Gastroesophageal sphincter (tissue), 4 donors: ENCODE data around the gene SCYGR8. TPM values are rescaled to one million over a fixed set of nuclear protein-coding genes. Genes with fewer than 3 reads are reported as not detected.
"Not testable (repeated sequence)": the region's sequence is repeated elsewhere in the genome, so short reads cannot be mapped to it uniquely, and the experiment has no call there.

Source experiments
- ATAC-seq: fragments of 150-250 bp; one replicate; pipeline ENCODE4 v1.9.1; 2016; ENCODE audit warnings: mild to moderate bottlenecking, moderate library complexity
- H3K27ac ChIP-seq, 4 donors: fragments of 200-600 bp; sonication (generic) in 3 of 4; 1 replicate in 3 of 4; 2 replicates in 1 of 4; pipeline ENCODE4 v1.5.1; 2016 to 2019
- H3K27me3 ChIP-seq: fragments of 200-600 bp; sonication (generic); one replicate; pipeline ENCODE4 v1.5.1; 2019
- H3K36me3 ChIP-seq, 2 donors: fragments of 200-600 bp; sonication (generic); one replicate each; pipeline ENCODE4 v1.5.1; 2019; ENCODE audit warnings: control low read depth in 1 of 2
- H3K4me1 ChIP-seq, 3 donors: fragments of 200-600 bp; sonication (generic); 1 replicate in 2 of 3; 2 replicates in 1 of 3; pipeline ENCODE4 v1.5.1; 2016 to 2019; ENCODE audit warnings: control low read depth in 2 of 3
- H3K4me3 ChIP-seq, 2 donors: fragments of 200-600 bp; sonication (generic); one replicate each; pipeline ENCODE4 v1.5.1; 2019; ENCODE audit warnings: mild to moderate bottlenecking in 1 of 2, moderate library complexity in 1 of 2
- H3K9me3 ChIP-seq, 3 donors: fragments of 200-600 bp; sonication (generic); one replicate each; pipeline ENCODE4 v1.5.1; 2017 to 2019; ENCODE audit warnings: control low read depth in 2 of 3
- EP300 ChIP-seq: sonication (generic); formaldehyde crosslinking; IDR thresholded peaks from one replicate; pipeline ENCODE4 v1.6.1; 2017; ENCODE audit warnings: antibody characterized with exemption, mild to moderate bottlenecking
- POLR2A ChIP-seq, 2 donors: fragments of 450-650 bp; IDR thresholded peaks; one replicate each; pipeline ENCODE4 v1.6.1; 2017; ENCODE audit warnings: antibody characterized with exemption in 2 of 2, mild to moderate bottlenecking in 2 of 2, moderate library complexity in 1 of 2
- POLR2AphosphoS5 ChIP-seq: sonication (generic); formaldehyde crosslinking; IDR thresholded peaks from one replicate; pipeline ENCODE4 v1.6.1; 2017; ENCODE audit warnings: antibody characterized with exemption
- WGBS, 2 donors: methylation state at CpG; one replicate each; pipeline ENCODE4 v1.1.5; 2018; ENCODE audit warnings: low coverage in 1 of 2; 5-methylcytosine and 5-hydroxymethylcytosine counted together
- total RNA-seq, 4 donors: library from RNA; depleted of rRNA; stranded (reverse); fragments of >200 nt; gene quantifications; one replicate each; pipeline ENCODE4 v1.1.0, GENCODE V29; 2016
- TF ChIP-seq, protein P1 (sequence below), 4 experiments: fragments of 200-600 bp in 2 of 4; fragments of 450-650 bp in 2 of 4; sonication (generic) in 1 of 4; IDR thresholded peaks; one replicate each; pipeline ENCODE4 v1.5.1; 2017 to 2019; ENCODE audit warnings: antibody characterized with exemption in 4 of 4, mild to moderate bottlenecking in 2 of 4, moderate library complexity in 2 of 4

SCYGR8 gene
- total RNA-seq, 4 donors from 2014 or later = not detected

DNA sequence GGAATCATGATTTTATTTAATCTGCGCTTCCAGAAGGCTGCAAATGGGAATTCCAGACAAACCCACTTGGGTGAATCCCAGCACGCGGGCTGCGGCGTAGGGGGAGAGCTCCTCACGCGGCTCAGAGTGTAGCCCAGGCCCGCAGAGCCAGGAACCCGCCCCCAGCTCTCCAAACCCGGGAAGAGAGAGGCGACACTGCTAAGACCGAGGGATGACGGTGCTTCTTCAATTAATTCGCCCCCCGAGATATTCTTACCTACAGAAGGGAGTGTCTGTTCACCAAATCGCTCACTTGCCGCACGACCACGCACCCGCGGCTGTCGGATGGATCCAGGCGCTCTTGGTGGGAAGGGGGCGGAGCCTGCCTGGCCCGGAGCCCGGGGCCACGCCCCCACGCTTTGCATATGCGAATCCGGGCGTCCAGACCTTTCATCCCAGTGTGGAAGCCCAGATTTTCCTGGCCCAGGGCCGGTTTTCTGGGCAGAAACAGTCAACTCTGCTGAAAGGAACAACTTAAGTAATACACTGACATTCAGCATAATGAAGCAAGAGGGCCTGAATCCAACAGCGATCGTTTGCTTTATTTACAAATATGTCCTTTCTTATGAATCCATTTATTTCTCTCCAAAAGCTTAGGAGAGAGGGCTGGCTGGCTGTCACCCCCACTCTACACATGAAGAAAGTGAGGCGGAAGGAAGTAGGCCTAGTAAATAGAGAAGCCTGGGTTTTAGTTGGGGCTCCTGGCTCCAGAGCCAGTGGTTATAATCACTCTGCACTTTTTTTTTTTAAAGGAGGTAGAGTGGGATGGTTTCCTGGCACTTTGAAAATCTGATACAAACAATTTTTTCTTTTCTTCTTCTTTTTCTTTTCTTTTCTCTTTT is 27.8 kb upstream of the SCYGR8 start, which contains the start of gene SLC19A3:
Gene SLC19A3 (minus strand): TSS at position 342 of the 881 bp plus-strand sequence. CDS start 15,710 bp downstream, outside the sequence.
- H3K9me3 ChIP-seq = no peaks in the 10 kb centered on the region
- TF ChIP-seq, protein P1, sequence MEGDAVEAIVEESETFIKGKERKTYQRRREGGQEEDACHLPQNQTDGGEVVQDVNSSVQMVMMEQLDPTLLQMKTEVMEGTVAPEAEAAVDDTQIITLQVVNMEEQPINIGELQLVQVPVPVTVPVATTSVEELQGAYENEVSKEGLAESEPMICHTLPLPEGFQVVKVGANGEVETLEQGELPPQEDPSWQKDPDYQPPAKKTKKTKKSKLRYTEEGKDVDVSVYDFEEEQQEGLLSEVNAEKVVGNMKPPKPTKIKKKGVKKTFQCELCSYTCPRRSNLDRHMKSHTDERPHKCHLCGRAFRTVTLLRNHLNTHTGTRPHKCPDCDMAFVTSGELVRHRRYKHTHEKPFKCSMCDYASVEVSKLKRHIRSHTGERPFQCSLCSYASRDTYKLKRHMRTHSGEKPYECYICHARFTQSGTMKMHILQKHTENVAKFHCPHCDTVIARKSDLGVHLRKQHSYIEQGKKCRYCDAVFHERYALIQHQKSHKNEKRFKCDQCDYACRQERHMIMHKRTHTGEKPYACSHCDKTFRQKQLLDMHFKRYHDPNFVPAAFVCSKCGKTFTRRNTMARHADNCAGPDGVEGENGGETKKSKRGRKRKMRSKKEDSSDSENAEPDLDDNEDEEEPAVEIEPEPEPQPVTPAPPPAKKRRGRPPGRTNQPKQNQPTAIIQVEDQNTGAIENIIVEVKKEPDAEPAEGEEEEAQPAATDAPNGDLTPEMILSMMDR (IDR thresholded peaks at IDR 0.05) = no peak
- TF ChIP-seq POLR2AphosphoS5 (peak; percentile 66), EP300 (no peak), POLR2A (IDR thresholded peaks at IDR 0.05) (no peak)
- ATAC-seq = peak; percentile 95
- H3K4me3 ChIP-seq = peak within 1 kb of the TSS; percentile 16 to 52
- peaks cover 0 to 21% (median 5%) of the 10 kb centered on the region in 3 donors for H3K4me1 ChIP-seq
- WGBS, 2 donors = 1 to 7% methylated on average over 3 to 15 of the region's 35 CpGs
- H3K27ac ChIP-seq = peak within 1 kb of the TSS in 3 of 4 donors; percentile 59 to 80 (median 79)
- no peaks in the 10 kb centered on the region for H3K36me3 ChIP-seq
- no peaks in the 10 kb centered on the region for H3K27me3 ChIP-seq

DNA sequence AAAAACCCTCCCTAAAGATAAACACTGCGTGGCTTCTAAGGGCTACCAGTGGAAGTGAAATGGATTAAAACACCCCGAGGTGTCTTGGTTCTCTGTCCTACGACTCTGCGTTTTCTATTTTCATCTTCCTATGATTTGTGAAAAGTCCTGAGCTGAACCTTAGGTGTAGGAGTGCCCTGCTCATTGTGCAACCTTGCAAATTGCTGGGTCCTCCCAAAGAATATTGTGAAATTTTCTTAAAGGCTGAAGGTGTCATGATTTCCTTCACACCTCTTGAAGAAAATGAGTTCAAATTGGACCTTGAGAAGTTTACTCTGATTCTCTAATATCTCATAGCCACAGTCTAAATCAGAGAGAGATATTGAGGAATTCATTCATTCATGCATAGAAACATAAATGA is 26.1 kb upstream of the SCYGR8 start:
- 82 to 100% methylated on average over 4 of the region's 4 CpGs for WGBS, 2 donors

DNA sequence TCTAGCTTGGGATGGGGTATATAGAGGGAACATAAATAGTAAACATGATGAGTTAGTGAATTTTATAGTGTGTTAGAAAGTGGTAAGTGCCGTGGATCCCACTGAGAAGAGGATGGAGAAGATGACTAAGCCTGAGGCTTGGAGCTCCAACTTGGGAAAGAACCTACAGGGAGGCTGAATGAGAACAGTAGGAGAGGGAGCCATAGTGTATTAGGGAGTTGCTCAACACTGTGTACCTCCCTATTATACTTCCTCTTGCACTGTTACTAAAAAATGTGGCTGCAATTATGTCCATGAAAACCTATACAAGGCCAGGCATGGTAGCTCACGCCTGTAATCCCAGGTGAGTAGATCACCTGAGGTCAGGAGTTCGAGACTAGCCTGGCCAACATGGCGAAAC is 25.0 kb upstream of the SCYGR8 start:
- no peaks in the 10 kb centered on the region for H3K9me3 ChIP-seq
- no peaks in the 10 kb centered on the region for H3K36me3 ChIP-seq
- ATAC-seq = no peak
- no peak overlapping the region for H3K27ac ChIP-seq
- TF ChIP-seq EP300 = no peak
- TF ChIP-seq, protein P1 (IDR thresholded peaks at IDR 0.05) = no peak
- TF ChIP-seq POLR2AphosphoS5 = no peak
- no peak for TF ChIP-seq POLR2A (IDR thresholded peaks at IDR 0.05)
- H3K27me3 ChIP-seq = no peaks in the 10 kb centered on the region
- H3K4me3 ChIP-seq = no peak overlapping the region
- 86 to 98% methylated on average over 2 to 4 of the region's 4 CpGs for WGBS, 2 donors
- H3K4me1 ChIP-seq = peaks cover 0 to 21% (median 5%) of the 10 kb centered on the region in 3 donors

More for the DNA sequence above, 26.1 kb upstream of the SCYGR8 start:
- H3K27ac ChIP-seq = no peak overlapping the region
- H3K9me3 ChIP-seq = no peaks in the 10 kb centered on the region
- H3K27me3 ChIP-seq = no peaks in the 10 kb centered on the region
- ATAC-seq = no peak
- H3K36me3 ChIP-seq = no peaks in the 10 kb centered on the region
- peaks cover 0 to 21% (median 5%) of the 10 kb centered on the region in 3 donors for H3K4me1 ChIP-seq
- TF ChIP-seq, protein P1 (IDR thresholded peaks at IDR 0.05) = no peak
- TF ChIP-seq EP300 (no peak), POLR2AphosphoS5 (no peak), POLR2A (IDR thresholded peaks at IDR 0.05) (no peak)
- H3K4me3 ChIP-seq = no peak overlapping the region

DNA sequence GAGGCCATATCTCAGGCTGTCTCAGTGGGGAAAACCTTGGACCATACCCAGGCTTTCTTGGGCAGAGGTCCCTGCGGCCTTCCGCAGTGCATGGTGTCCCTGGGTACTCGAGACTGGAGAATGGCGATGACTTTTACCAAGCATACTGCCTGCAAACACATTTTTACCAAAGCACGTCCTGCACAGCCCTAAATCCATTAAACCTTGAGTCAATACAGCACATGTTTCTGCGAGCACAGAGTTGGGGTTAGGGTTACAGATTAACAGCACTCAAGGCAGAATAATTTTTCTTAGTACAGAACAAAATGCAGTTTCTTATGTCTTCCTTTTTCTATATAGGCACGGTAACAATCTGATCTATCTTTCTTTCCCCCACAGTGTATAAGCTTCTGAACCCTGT is 22.9 kb upstream of the SCYGR8 start:
- not testable (repeated sequence) for ATAC-seq, H3K27me3 ChIP-seq, H3K36me3 ChIP-seq, H3K27ac ChIP-seq, H3K4me3 ChIP-seq, H3K9me3 ChIP-seq
- WGBS, 2 donors = 78 to 95% methylated on average over 4 to 6 of the region's 7 CpGs
- H3K4me1 ChIP-seq = peaks cover 0 to 12% (median 0%) of the 10 kb centered on the region in 3 donors

DNA sequence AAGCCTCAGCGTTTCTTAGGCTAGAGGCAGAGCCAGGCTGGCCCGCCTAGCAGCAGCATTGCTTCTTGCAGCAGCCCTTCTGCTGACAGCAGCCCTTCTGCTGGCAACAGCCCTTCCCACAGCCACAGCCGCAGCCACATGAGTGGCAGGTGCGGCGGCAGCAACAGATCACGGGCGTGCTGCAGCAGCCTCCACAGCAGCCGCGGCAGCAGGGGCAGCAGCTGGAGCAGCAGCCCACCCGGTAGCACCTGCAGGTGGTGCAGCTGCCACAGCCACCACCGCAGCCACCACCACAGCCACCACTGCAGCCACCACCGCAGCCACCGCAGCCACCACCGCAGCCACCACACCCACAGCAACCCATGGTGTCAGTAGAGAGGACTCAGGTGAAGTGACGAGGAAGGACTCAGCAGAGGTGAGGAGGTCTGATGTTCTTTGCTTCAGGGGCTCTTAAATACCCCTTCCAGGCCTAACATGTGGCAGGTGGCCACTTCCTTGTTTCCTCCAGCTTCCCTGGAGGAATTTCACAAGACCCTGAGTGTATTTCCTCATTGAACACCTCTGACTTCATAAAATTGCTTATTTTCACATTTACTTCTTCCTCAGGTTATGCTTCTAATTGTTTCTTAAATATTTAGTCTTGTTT is 21.2 kb upstream of the SCYGR8 start, which contains the start of gene SCYGR6:
Gene SCYGR6 (minus strand): TSS at position 364 of the 646 bp plus-strand sequence. CDS start 0 bp downstream, at position 364.
- no peaks in the 10 kb centered on the region for H3K36me3 ChIP-seq
- no peaks in the 10 kb centered on the region for H3K4me1 ChIP-seq
- H3K9me3 ChIP-seq = no peaks in the 10 kb centered on the region
- H3K27ac ChIP-seq = no peak within 1 kb of the TSS
- H3K4me3 ChIP-seq = no peak within 1 kb of the TSS
- TF ChIP-seq POLR2AphosphoS5 (no peak), EP300 (no peak), POLR2A (IDR thresholded peaks at IDR 0.05) (no peak)
- TF ChIP-seq, protein P1 (IDR thresholded peaks at IDR 0.05) = no peak
- 86% methylated on average over 2 of the region's 15 CpGs; no CpG with 5 or more reads in 1 of the 2 donors for WGBS, 2 donors
- peaks cover 4% of the 10 kb centered on the region for H3K27me3 ChIP-seq
- no peak for ATAC-seq
